H1 (cell line): Measurements from ENCODE around the gene GSTM2.
"Not testable (repeated sequence)": the region's sequence is repeated elsewhere in the genome, so short reads cannot be mapped to it uniquely, and the experiment has no call there.

Experiments
- BCL11A ChIP-seq, 2 experiments: IDR thresholded peaks; one replicate each; pipeline ENCODE4 v1.6.1; 2011; ENCODE audit warnings: low read depth in 2 of 2, low read length in 2 of 2, mild to moderate bottlenecking in 2 of 2
- CBX5 ChIP-seq: fragments of 300-800, 300-1000 bp; sonication (generic); IDR thresholded peaks from 2 replicates; pipeline ENCODE4 v1.7.1; 2016; ENCODE audit warnings: antibody characterized with exemption, low read length, low read depth
- CEBPB ChIP-seq: IDR thresholded peaks from 2 replicates; pipeline ENCODE4 v1.6.1; 2012; ENCODE audit warnings: low read depth, low read length
- CHD7 ChIP-seq: fragments of 300-600 bp; sonication (generic); IDR thresholded peaks from 2 replicates; pipeline ENCODE4 v1.7.1; 2012; ENCODE audit warnings: low read length, moderate library complexity, mild to moderate bottlenecking, inconsistent platforms; ENCODE audit not compliant: insufficient replicate concordance
- CTCF ChIP-seq, 3 experiments: IDR thresholded peaks; 1 replicate in 2 of 3; 2 replicates in 1 of 3; pipeline versions ENCODE4 v1.5.1 to v1.6.1; 2011; ENCODE audit warnings: low read length in 3 of 3, mild to moderate bottlenecking in 3 of 3, inconsistent platforms in 2 of 3, low read depth in 1 of 3, moderate library complexity in 1 of 3; ENCODE audit not compliant: insufficient read depth in 1 of 3; ENCODE audit errors: control extremely low read depth in 1 of 3
- E2F6 ChIP-seq: IDR thresholded peaks from 2 replicates; pipeline ENCODE4 v1.6.1; 2012; ENCODE audit warnings: inconsistent platforms
- EP300 ChIP-seq, 2 experiments: IDR thresholded peaks; 1 replicate in 1 of 2; 2 replicates in 1 of 2; pipeline ENCODE4 v1.6.1; 2011 to 2012; ENCODE audit warnings: low read depth in 2 of 2, low read length in 2 of 2, mild to moderate bottlenecking in 2 of 2, borderline replicate concordance in 1 of 2, inconsistent platforms in 1 of 2, moderate library complexity in 1 of 2
- EZH2 ChIP-seq: fragments of 200-600 bp; sonication (generic); IDR thresholded peaks from 2 replicates; pipeline ENCODE4 v1.7.1; 2012; ENCODE audit warnings: low read depth, mild to moderate bottlenecking, moderate library complexity, low read length, inconsistent platforms; ENCODE audit not compliant: severe bottlenecking
- HDAC2 ChIP-seq, 2 experiments: fragments of 300-600 bp in 1 of 2; sonication (generic) in 1 of 2; IDR thresholded peaks; 2 replicates each; pipeline ENCODE4 v1.6.1; 2011 to 2012; ENCODE audit warnings: low read depth in 2 of 2, low read length in 2 of 2, mild to moderate bottlenecking in 2 of 2, moderate library complexity in 2 of 2, borderline replicate concordance in 1 of 2, inconsistent platforms in 1 of 2
- MAFK ChIP-seq: IDR thresholded peaks from 2 replicates; pipeline ENCODE4 v1.6.1; 2012; ENCODE audit warnings: low read depth, mild to moderate bottlenecking, improper control_type of control experiment, low read length
- POLR2A ChIP-seq, 2 experiments: IDR thresholded peaks; 1 replicate in 1 of 2; 2 replicates in 1 of 2; pipeline ENCODE4 v1.6.1; 2011; ENCODE audit warnings: low read depth in 2 of 2, low read length in 2 of 2, mild to moderate bottlenecking in 2 of 2; ENCODE audit errors: control extremely low read depth in 1 of 2
- RNF2 ChIP-seq: fragments of 200-900, 300-1000 bp; sonication (generic); IDR thresholded peaks from 2 replicates; pipeline ENCODE4 v1.7.1; 2016; ENCODE audit warnings: borderline replicate concordance, low read depth, mild to moderate bottlenecking, antibody characterized with exemption, low read length; ENCODE audit not compliant: poor library complexity, severe bottlenecking; ENCODE audit errors: missing control alignments
- RXRA ChIP-seq: IDR thresholded peaks from 2 replicates; pipeline ENCODE4 v1.6.1; 2011; ENCODE audit warnings: low read depth, mild to moderate bottlenecking, low read length, moderate library complexity; ENCODE audit not compliant: insufficient read depth
- SP4 ChIP-seq: IDR thresholded peaks from 2 replicates; pipeline ENCODE4 v1.6.1; 2012; ENCODE audit warnings: low read length, inconsistent platforms

GRCh38 chr1:109702940-109703339 is 35.1 kb downstream of the GSTM2 start:
- TF ChIP-seq CHD7; CTCF (IDR thresholded peaks at IDR 0.05; ENCODE audit: control extremely low read depth in 1 of 3, insufficient read depth in 1 of 3, low read depth in 1 of 3, low read length in 3 of 3); EP300 (IDR thresholded peaks at IDR 0.05; ENCODE audit: borderline replicate concordance in 1 of 2, low read depth in 2 of 2, low read length in 2 of 2); RNF2; POLR2A (IDR thresholded peaks at IDR 0.05; ENCODE audit: control extremely low read depth in 1 of 2, low read depth in 2 of 2, low read length in 2 of 2); EZH2; RXRA; HDAC2 (IDR thresholded peaks at IDR 0.05; ENCODE audit: borderline replicate concordance in 1 of 2, low read depth in 2 of 2, low read length in 2 of 2); CBX5; SP4; CEBPB; BCL11A (IDR thresholded peaks at IDR 0.05; ENCODE audit: low read depth in 2 of 2, low read length in 2 of 2); E2F6; MAFK: not testable (repeated sequence)
